Cortex of kidney (tissue), 1 donor: ENCODE data around the gene ADGRL1.

Experiments used
- DNase-seq: peaks from one replicate; lab custom pipeline; 2025; lab: John Stamatoyannopoulos, UW

ADGRL1 gene

GRCh38 chr19:14112051-14112808 lies 93.7 kb downstream of the ADGRL1 start:
- no peak for DNase-seq

- no peak for DNase-seq
Observed at GRCh38 chr19:14111486-14111885, 94.5 kb downstream of the ADGRL1 start.

- no peak for DNase-seq
Observed at GRCh38 chr19:14110650-14111049, 95.3 kb downstream of the ADGRL1 start.

- no peak for DNase-seq
Observed at GRCh38 chr19:14107581-14108461, 98.1 kb downstream of the ADGRL1 start.

- no peak for DNase-seq
Observed at GRCh38 chr19:14106840-14107239, 99.1 kb downstream of the ADGRL1 start.

- no peak for DNase-seq
Observed at GRCh38 chr19:14105680-14106079, 100.3 kb downstream of the ADGRL1 start.

- no peak for DNase-seq
Observed at GRCh38 chr19:14103310-14103709, 102.7 kb downstream of the ADGRL1 start.

- no peak for DNase-seq
Observed at GRCh38 chr19:14102756-14103155, 103.2 kb downstream of the ADGRL1 start.

- DNase-seq, result no peak
Observed at GRCh38 chr19:14102102-14102696, 103.8 kb downstream of the ADGRL1 start.

- DNase-seq, result no peak
Observed at GRCh38 chr19:14101003-14101545, 104.9 kb downstream of the ADGRL1 start.
